Measurements from ENCODE around the gene COBLL1.
"Not testable (repeated sequence)": the region's sequence is repeated elsewhere in the genome, so short reads cannot be mapped to it uniquely, and the experiment has no call there.

COBLL1 gene

DNA sequence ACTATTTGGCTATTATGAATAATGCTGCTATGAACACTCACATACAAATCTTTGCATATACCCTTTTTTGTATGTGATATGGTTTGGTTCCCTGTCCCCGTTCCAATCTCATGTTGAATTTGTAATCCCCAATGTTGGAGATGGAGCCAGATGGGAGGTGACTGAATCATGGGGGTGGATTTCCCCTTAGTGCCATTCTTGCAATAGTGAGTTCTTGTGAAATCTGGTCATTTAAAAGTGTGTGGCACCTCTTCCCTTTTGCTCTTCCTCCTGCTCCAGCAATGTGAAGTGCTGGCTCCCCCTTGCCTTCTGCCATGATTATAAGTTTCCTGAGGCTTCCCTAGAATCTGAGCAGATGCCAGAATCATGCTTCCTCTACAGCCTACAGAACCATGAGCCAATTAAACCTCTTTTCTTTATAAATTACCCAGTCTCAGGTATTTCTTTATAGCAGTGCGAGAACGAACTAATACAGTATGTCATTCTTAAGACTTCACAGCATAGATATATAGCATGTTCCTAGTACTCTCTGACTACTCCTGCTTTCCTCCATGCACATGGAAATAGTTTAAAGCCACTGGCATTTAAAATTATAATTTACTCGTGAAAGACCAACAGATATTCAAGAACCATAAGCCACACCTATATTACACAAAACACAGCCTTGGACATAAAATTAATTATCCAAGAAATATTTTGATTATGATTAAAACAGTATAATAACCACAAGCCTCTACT lies 75.2 kb downstream of the COBLL1 start:
- H3K36me3 ChIP-seq (ENCODE audit: insufficient read depth, low read length), result no peaks in the 10 kb centered on the region
- H3K9me3 ChIP-seq (ENCODE audit: insufficient read depth, low read depth, low read length), result no peaks in the 10 kb centered on the region
- no peak overlapping the region for H3K4me3 ChIP-seq (ENCODE audit: low read length)
- H3K9ac ChIP-seq (ENCODE audit: low read depth, low read length), result no peak overlapping the region
- WGBS, result 99% methylated on average over 4 of the region's 4 CpGs
- no peaks in the 10 kb centered on the region for H3K4me1 ChIP-seq (ENCODE audit: insufficient read depth, low read length)
- no peak overlapping the region for H3K27ac ChIP-seq (ENCODE audit: low read depth, low read length)
- H3K27me3 ChIP-seq (ENCODE audit: insufficient read depth, low read length), result no peaks in the 10 kb centered on the region

DNA sequence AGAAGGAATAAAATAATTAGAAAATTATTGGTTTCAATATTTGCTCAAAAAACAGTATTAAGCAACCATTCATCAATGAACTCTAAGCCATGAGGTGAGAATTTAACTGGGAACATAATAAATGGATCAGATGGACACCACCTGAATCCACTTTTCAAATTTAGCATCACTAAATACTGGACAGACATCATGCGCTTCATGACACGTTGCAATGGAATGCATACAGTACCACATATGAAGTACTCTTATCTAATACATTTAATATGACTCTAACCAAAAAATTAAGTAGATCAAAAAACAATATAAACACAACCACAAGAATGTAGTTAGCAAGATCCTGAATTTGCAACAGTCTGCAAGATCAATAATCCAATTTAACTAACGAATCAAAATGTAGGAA lies 76.6 kb downstream of the COBLL1 start:
- Histone ChIP-seq H3K4me1 (ENCODE audit: insufficient read depth, low read length) (no peaks in the 10 kb centered on the region), H3K9me3 (ENCODE audit: insufficient read depth, low read depth, low read length) (no peaks in the 10 kb centered on the region), H3K4me3 (ENCODE audit: low read length) (no peak overlapping the region), H3K27me3 (ENCODE audit: insufficient read depth, low read length) (no peaks in the 10 kb centered on the region), H3K36me3 (ENCODE audit: insufficient read depth, low read length) (no peaks in the 10 kb centered on the region), H3K9ac (ENCODE audit: low read depth, low read length) (no peak overlapping the region), H3K27ac (ENCODE audit: low read depth, low read length) (no peak overlapping the region)
- WGBS, result 98% methylated on average over 2 of the region's 3 CpGs

DNA sequence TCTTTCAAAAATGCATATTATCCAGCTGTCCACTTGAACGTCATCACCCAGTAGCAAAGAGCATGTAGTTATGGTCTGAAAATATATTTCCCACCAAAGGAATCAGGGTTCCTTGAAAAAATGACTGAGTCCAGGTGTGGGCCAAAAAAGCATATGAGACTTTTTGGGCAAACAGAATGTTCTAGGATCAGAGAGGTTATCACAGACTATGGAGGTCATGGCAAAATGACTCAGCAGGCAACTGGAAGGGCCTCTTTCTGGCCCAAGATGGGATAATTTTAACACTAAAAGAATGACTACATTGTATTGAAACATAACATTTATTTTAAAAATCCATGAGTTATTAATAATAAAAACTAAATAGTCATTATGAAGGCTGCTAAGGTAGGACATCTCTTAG lies 77.1 kb downstream of the COBLL1 start:
- Histone ChIP-seq H3K27me3 (ENCODE audit: insufficient read depth, low read length) (no peaks in the 10 kb centered on the region), H3K9ac (ENCODE audit: low read depth, low read length) (no peak overlapping the region)
- WGBS, result no CpG with 5 or more reads among the region's 1 CpG

DNA sequence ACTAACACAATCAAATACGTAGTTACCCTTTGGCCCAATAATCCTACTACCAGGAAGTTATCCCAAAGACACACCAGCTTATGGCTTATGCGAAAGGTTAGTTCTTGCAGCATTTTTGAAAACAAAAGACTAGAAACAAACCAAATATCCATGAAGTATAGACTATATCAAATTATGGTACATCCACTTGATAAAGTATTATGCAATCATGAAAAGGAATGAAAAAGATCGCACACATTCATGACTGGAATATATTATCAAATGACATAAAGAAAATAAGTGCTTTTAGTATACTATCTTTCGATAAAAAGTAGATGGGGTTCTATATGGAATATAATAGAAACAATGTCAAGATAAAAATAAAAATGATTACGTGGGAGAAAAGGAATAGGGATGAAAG lies 78.2 kb downstream of the COBLL1 start:
- H3K4me3 ChIP-seq (ENCODE audit: low read length), result no peak overlapping the region
- H3K27me3 ChIP-seq (ENCODE audit: insufficient read depth, low read length), result no peaks in the 10 kb centered on the region
- WGBS, result 86% methylated on average over 1 of the region's 5 CpGs
- H3K4me1 ChIP-seq (ENCODE audit: insufficient read depth, low read length), result no peaks in the 10 kb centered on the region
- no peak overlapping the region for H3K9ac ChIP-seq (ENCODE audit: low read depth, low read length)
- no peak overlapping the region for H3K27ac ChIP-seq (ENCODE audit: low read depth, low read length)
- H3K36me3 ChIP-seq (ENCODE audit: insufficient read depth, low read length), result no peaks in the 10 kb centered on the region
- no peaks in the 10 kb centered on the region for H3K9me3 ChIP-seq (ENCODE audit: insufficient read depth, low read depth, low read length)

More for the DNA sequence above, 77.1 kb downstream of the COBLL1 start:
- no peak overlapping the region for H3K27ac ChIP-seq (ENCODE audit: low read depth, low read length)
- H3K36me3 ChIP-seq (ENCODE audit: insufficient read depth, low read length), result no peaks in the 10 kb centered on the region
- no peaks in the 10 kb centered on the region for H3K4me1 ChIP-seq (ENCODE audit: insufficient read depth, low read length)
- no peak overlapping the region for H3K4me3 ChIP-seq (ENCODE audit: low read length)
- no peaks in the 10 kb centered on the region for H3K9me3 ChIP-seq (ENCODE audit: insufficient read depth, low read depth, low read length)

DNA sequence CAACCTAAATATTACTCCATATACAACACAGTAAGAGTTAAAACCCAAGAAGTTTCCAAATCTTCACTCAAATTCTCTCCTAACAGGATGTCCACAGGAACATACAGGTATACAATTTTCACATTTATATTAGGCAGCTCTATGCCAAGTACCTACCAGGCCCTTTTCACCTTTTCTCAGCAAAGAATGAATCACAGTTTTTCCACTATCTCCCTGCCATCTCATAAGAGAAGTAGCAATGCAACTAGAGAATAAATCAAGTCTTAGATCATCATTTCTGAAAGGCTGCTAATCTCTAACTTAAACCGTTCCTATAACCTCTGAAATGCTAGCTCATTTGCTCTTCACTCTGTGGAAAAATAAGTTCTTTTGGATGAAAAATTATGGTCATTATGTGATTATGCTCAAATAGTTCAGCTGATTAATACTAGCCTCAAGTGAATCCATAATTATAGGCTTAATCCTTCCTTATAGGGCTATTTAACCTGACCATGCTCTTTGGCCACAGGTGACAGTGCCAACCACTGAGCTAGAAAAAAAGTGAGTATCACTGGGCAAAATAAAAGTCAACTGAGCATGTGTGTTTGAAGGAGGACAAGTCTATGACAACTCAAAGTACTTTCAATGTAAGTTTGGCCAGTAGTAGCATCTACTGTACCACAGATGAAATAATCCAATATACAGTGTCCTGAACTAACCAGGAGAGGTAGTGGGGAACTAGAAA lies 79.7 kb downstream of the COBLL1 start:
- Histone ChIP-seq H3K36me3 (ENCODE audit: insufficient read depth, low read length) (no peaks in the 10 kb centered on the region), H3K9me3 (ENCODE audit: insufficient read depth, low read depth, low read length) (no peaks in the 10 kb centered on the region), H3K27ac (ENCODE audit: low read depth, low read length) (no peak overlapping the region), H3K4me1 (ENCODE audit: insufficient read depth, low read length) (no peaks in the 10 kb centered on the region), H3K4me3 (ENCODE audit: low read length) (no peak overlapping the region), H3K27me3 (ENCODE audit: insufficient read depth, low read length) (no peaks in the 10 kb centered on the region), H3K9ac (ENCODE audit: low read depth, low read length) (no peak overlapping the region)
- WGBS, result 100% methylated on average over 1 of the region's 1 CpG

DNA sequence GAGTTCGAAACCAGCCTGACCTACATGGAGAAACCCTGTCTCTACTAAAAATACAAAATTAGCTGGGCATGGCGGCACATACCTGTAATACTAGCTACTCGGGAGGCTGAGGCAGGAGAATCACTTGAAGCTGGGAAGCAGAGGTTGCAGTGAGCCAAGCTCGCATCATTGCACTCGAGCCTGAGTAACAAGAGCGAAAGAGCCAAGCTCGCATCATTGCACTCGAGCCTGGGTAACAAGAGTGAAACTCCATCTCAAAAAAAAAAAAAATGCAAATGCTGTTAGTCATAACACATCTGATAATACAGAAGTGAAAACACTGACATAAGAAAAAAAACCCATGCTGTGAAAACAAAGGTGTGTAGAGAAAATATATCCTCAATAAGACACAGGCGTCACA lies 80.4 kb downstream of the COBLL1 start:
- H3K27ac ChIP-seq (ENCODE audit: low read depth, low read length); H3K9me3 ChIP-seq (ENCODE audit: insufficient read depth, low read depth, low read length): not testable (repeated sequence)

DNA sequence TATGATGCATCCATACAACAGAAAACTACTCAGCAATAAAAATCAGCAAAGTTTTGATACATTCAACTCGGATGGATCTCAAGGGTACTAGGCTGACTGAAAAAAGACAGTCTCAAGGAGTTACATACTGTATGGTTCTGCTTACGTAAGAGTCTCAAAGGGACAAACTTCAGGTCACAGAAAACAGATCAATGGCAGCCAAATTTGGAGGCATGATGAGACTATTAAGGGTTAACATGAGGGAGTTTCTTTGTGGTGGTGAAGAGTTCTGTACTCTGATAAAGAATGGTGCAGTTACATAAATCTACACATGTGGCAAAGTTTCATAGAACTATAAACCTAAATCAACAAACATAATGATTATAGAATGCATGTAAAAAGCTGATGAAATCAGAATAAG lies 81.4 kb downstream of the COBLL1 start:
- H3K9me3 ChIP-seq (ENCODE audit: insufficient read depth, low read depth, low read length), result no peaks in the 10 kb centered on the region
- 0% methylated on average over 2 of the region's 2 CpGs for WGBS
- H3K9ac ChIP-seq (ENCODE audit: low read depth, low read length), result no peak overlapping the region
- no peak overlapping the region for H3K27ac ChIP-seq (ENCODE audit: low read depth, low read length)
- H3K4me3 ChIP-seq (ENCODE audit: low read length), result no peak overlapping the region
- H3K27me3 ChIP-seq (ENCODE audit: insufficient read depth, low read length), result no peaks in the 10 kb centered on the region
- no peaks in the 10 kb centered on the region for H3K4me1 ChIP-seq (ENCODE audit: insufficient read depth, low read length)
- no peaks in the 10 kb centered on the region for H3K36me3 ChIP-seq (ENCODE audit: insufficient read depth, low read length)

More for the DNA sequence above, 80.4 kb downstream of the COBLL1 start:
- not testable (repeated sequence) for H3K27me3 ChIP-seq (ENCODE audit: insufficient read depth, low read length); H3K36me3 ChIP-seq (ENCODE audit: insufficient read depth, low read length); H3K4me3 ChIP-seq (ENCODE audit: low read length); H3K4me1 ChIP-seq (ENCODE audit: insufficient read depth, low read length); H3K9ac ChIP-seq (ENCODE audit: low read depth, low read length)
- WGBS, result 91% methylated on average over 8 of the region's 9 CpGs

DNA sequence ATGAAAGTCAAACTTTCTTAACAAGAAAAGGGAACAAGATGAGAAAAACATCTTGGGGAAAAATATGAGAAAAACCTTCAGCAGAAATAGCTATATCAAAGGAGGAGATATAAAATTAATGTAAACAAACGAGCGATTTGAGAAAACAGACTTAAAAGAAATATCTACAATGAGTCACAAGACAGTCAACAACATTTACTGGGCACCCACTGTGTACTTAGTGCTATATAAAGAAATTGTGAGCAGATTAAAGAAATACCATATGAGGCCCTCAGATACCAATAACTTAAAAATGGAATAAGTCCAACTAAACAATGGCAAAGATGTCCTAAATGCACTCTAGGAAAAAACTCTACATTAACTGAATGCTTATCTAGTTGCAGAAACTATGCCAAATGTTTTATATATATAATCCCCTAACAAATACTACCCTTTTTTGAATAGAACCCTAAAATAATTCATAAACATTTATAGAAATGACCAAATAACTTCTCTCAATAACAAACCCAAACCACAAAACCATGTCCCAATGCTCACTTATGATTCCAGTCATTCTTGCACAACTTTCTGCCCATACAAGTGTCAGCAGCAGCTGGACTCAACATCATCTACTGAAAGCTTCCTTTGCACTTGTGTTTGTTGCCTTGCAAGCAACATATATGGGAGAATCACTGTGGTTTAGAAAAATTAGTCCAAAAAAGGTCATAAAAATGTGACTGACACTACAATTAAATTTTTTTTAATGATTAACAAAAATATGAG lies 83.5 kb downstream of the COBLL1 start:
- Histone ChIP-seq H3K4me3 (ENCODE audit: low read length) (no peak overlapping the region), H3K4me1 (ENCODE audit: insufficient read depth, low read length) (no peaks in the 10 kb centered on the region), H3K9me3 (ENCODE audit: insufficient read depth, low read depth, low read length) (no peaks in the 10 kb centered on the region), H3K27me3 (ENCODE audit: insufficient read depth, low read length) (no peaks in the 10 kb centered on the region), H3K36me3 (ENCODE audit: insufficient read depth, low read length) (no peaks in the 10 kb centered on the region), H3K27ac (ENCODE audit: low read depth, low read length) (no peak overlapping the region), H3K9ac (ENCODE audit: low read depth, low read length) (no peak overlapping the region)
- no CpG with 5 or more reads among the region's 2 CpGs for WGBS

DNA sequence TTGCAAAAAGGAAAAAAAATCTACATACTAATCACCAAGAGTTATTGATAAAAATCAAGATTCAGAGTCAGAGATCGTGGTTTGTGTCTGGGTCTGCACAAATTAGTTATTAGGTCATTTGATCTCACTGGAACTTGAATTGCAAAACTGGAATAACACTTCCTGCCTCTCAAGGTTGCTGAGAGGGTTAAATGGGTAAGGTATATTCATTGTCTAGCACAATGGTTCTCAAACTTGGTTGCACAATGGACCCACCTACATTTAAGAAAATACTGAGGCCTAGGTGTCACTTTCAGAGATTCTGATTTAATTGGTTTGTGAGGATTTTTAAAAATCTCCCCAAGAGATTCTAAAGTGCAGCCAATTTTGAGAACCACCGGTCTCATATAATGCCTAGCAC lies 84.8 kb downstream of the COBLL1 start:
- no peak overlapping the region for H3K9ac ChIP-seq (ENCODE audit: low read depth, low read length)
- H3K27ac ChIP-seq (ENCODE audit: low read depth, low read length), result no peak overlapping the region
- H3K4me3 ChIP-seq (ENCODE audit: low read length), result no peak overlapping the region
- no peaks in the 10 kb centered on the region for H3K9me3 ChIP-seq (ENCODE audit: insufficient read depth, low read depth, low read length)
- no peaks in the 10 kb centered on the region for H3K36me3 ChIP-seq (ENCODE audit: insufficient read depth, low read length)
- WGBS, result 98% methylated on average over 2 of the region's 2 CpGs
- no peaks in the 10 kb centered on the region for H3K4me1 ChIP-seq (ENCODE audit: insufficient read depth, low read length)
- H3K27me3 ChIP-seq (ENCODE audit: insufficient read depth, low read length), result no peaks in the 10 kb centered on the region

DNA sequence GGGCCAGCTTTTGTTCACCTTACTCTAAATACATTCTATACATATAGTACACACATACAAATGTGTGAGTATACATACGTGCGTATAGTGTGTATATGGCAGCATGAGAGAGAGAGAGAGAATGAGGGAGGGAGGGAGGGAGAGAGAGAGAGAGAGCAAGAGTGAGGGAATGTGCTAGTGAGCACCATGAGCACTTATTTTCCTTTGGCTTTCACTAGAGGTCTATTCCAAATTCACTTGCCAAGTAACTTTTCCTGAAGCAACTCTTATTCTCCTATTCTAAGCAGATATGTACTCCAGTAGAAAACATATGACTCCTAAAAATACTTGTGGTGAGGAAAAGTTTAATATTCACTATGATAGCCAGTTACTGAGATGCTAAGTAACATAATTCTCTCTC lies 85.7 kb downstream of the COBLL1 start:
- no peak overlapping the region for H3K9ac ChIP-seq (ENCODE audit: low read depth, low read length)
- no peaks in the 10 kb centered on the region for H3K27me3 ChIP-seq (ENCODE audit: insufficient read depth, low read length)
- no peak overlapping the region for H3K27ac ChIP-seq (ENCODE audit: low read depth, low read length)
- no peaks in the 10 kb centered on the region for H3K9me3 ChIP-seq (ENCODE audit: insufficient read depth, low read depth, low read length)
- 95% methylated on average over 2 of the region's 2 CpGs for WGBS
- no peaks in the 10 kb centered on the region for H3K4me1 ChIP-seq (ENCODE audit: insufficient read depth, low read length)
- no peaks in the 10 kb centered on the region for H3K36me3 ChIP-seq (ENCODE audit: insufficient read depth, low read length)
- H3K4me3 ChIP-seq (ENCODE audit: low read length), result no peak overlapping the region

All from HUES64 (cell line).